HepG2 (cell line): ENCODE results near the gene ZNF513. TPM values are rescaled to one million over a fixed set of nuclear protein-coding genes. Genes with fewer than 3 reads are reported as not detected.

Experiments used
- E2F1 ChIP-seq: sonication (generic); formaldehyde crosslinking; IDR thresholded peaks from 2 replicates; pipeline ENCODE4 v1.5.0; 2020; ENCODE audit warnings: missing genetic modification reagents
- HCFC1 ChIP-seq: fragments of 150-350 bp; IDR thresholded peaks from 2 replicates; pipeline ENCODE4 v1.6.1; 2014; ENCODE audit warnings: low read depth, low read length
- HIVEP1 ChIP-seq: sonication (generic); formaldehyde crosslinking; IDR thresholded peaks from 2 replicates; pipeline ENCODE4 v1.4.0; 2020; ENCODE audit warnings: mild to moderate bottlenecking, missing genetic modification reagents
- KAT7 ChIP-seq: IDR thresholded peaks from 2 replicates; pipeline ENCODE4 v1.6.1; 2018; ENCODE audit warnings: borderline replicate concordance, missing compliant biosample characterization
- MLXIP ChIP-seq: sonication (generic); formaldehyde crosslinking; IDR thresholded peaks from 2 replicates; pipeline ENCODE4 v1.9.0; 2021; ENCODE audit warnings: missing genetic modification reagents, borderline replicate concordance
- MNT ChIP-seq: fragments of 450-650 bp; IDR thresholded peaks from 2 replicates; pipeline ENCODE4 v1.6.1; 2016
- MYNN ChIP-seq: sonication (generic); formaldehyde crosslinking; IDR thresholded peaks from 2 replicates; pipeline ENCODE4 v1.4.0; 2020; ENCODE audit warnings: mild to moderate bottlenecking, low read depth, missing genetic modification reagents
- PHF8 ChIP-seq: sonication (generic); formaldehyde crosslinking; IDR thresholded peaks from 2 replicates; pipeline ENCODE4 v1.5.0; 2020; ENCODE audit warnings: missing genetic modification reagents
- SP2 ChIP-seq: sonication (generic); formaldehyde crosslinking; IDR thresholded peaks from 2 replicates; pipeline ENCODE4 v1.5.1; 2020; ENCODE audit warnings: mild to moderate bottlenecking, missing genetic modification reagents
- XRCC5 ChIP-seq: fragments of 200-400 bp; formaldehyde crosslinking; optimal IDR thresholded peaks from 2 replicates; pipeline ENCODE3; 2017; ENCODE audit warnings: mild to moderate bottlenecking, low read length
- ZFAT ChIP-seq: sonication (generic); formaldehyde crosslinking; conservative IDR thresholded peaks from 2 replicates; pipeline ENCODE4 v1.8.1; 2023; ENCODE audit warnings: missing genetic modification reagents, inconsistent platforms
- ZFP90 ChIP-seq: sonication (generic); formaldehyde crosslinking; IDR thresholded peaks from 2 replicates; pipeline ENCODE4 v1.8.0; 2022; ENCODE audit warnings: missing genetic modification reagents, mild to moderate bottlenecking, inconsistent platforms, borderline replicate concordance
- ZNF296 ChIP-seq: sonication (generic); formaldehyde crosslinking; conservative IDR thresholded peaks from 2 replicates; pipeline ENCODE4 v1.5.0; 2020; ENCODE audit warnings: mild to moderate bottlenecking, missing genetic modification reagents
- ZNF329 ChIP-seq: sonication (generic); formaldehyde crosslinking; IDR thresholded peaks from 2 replicates; pipeline ENCODE4 v1.9.0; 2021; ENCODE audit warnings: low read depth, mild to moderate bottlenecking, missing genetic modification reagents
- ZNF441 ChIP-seq: sonication (generic); formaldehyde crosslinking; IDR thresholded peaks from 2 replicates; pipeline ENCODE4 v1.7.0; 2021; ENCODE audit warnings: missing genetic modification reagents, borderline replicate concordance
- ZNF513 ChIP-seq: sonication (generic); formaldehyde crosslinking; conservative IDR thresholded peaks from 2 replicates; pipeline ENCODE4 v1.5.0; 2020; ENCODE audit warnings: missing genetic modification reagents
- ZNF547 ChIP-seq: sonication (generic); formaldehyde crosslinking; IDR thresholded peaks from 2 replicates; pipeline ENCODE4 v1.5.1; 2020; ENCODE audit warnings: mild to moderate bottlenecking, missing genetic modification reagents
- ZNF816 ChIP-seq: sonication (generic); formaldehyde crosslinking; IDR thresholded peaks from 2 replicates; pipeline ENCODE4 v1.8.0; 2022; ENCODE audit warnings: missing genetic modification reagents, mild to moderate bottlenecking, borderline replicate concordance
- ZSCAN30 ChIP-seq: sonication (generic); formaldehyde crosslinking; IDR thresholded peaks from 2 replicates; pipeline ENCODE4 v1.5.0; 2020; ENCODE audit warnings: mild to moderate bottlenecking, missing genetic modification reagents
- polyA plus RNA-seq, 8 experiments: library from polyadenylated mRNA; depleted of rRNA in 3 of 8; stranded (reverse) in 7 of 8; unstranded in 1 of 8; fragments of >200 nt; fragmentation: Illumina TruSeq in 4 of 8; extraction: Trizol in 4 of 8; gene quantifications; 2 replicates each; pipeline versions ENCODE4 v1.2.1 to v1.2.3, GENCODE V29; 2011 to 2016; ENCODE audit warnings: low read depth in 4 of 8, missing spikeins in 1 of 8, mixed read lengths in 1 of 8; ENCODE audit not compliant: insufficient read depth in 1 of 8
- total RNA-seq, 5 experiments: library from RNA; depleted of rRNA; stranded (reverse); fragments of >200 nt; fragmentation: Illumina TruSeq; extraction: Trizol; gene quantifications; 2 replicates each; pipeline ENCODE4 v1.2.3, GENCODE V29; 2016; ENCODE audit warnings: low read depth in 1 of 5

The ZNF513 gene
- total and polyA plus RNA-seq, 2 of the 13 experiments (the other 11 are each of a cell fraction or from before 2014, with no cell fraction given) = 4.9 to 6.3 TPM

- TF ChIP-seq ZNF816 (CRISPR knock-in tag) (peak; percentile 81; the same call in 1 of the 2 replicates), ZNF329 (CRISPR knock-in tag) (peak; percentile 4; the same call in 1 of the 2 replicates), XRCC5 (peak; percentile 46), MNT (peak; percentile 54), ZNF296 (CRISPR knock-in tag) (0 out of 2 replicates have a peak, but pooled peaks have one; percentile 13), ZSCAN30 (CRISPR knock-in tag) (no peak; the same call in 1 of the 2 replicates), MLXIP (no peak), ZFP90 (CRISPR knock-in tag) (peak; percentile 80), ZFAT (CRISPR knock-in tag) (peak; percentile 89; the same call in 1 of the 2 replicates), ZNF513 (CRISPR knock-in tag) (0 out of 2 replicates have a peak, but pooled peaks have one; percentile 76), HCFC1 (peak; percentile 48; the same call in 1 of the 2 replicates), KAT7 (peak; percentile 93), HIVEP1 (peak; percentile 35; the same call in 1 of the 2 replicates), PHF8 (CRISPR knock-in tag) (peak; percentile 95), ZNF547 (CRISPR knock-in tag) (peak; percentile 99), SP2 (CRISPR knock-in tag) (peak; percentile 84), E2F1 (peak; percentile 90), MYNN (CRISPR knock-in tag) (no peak), ZNF441 (CRISPR knock-in tag) (peak; percentile 97)
Observed at GRCh38 chr2:27409321-27410073, 29.0 kb upstream of the ZNF513 start, which contains the start of gene PPM1G (continued).
